ENCODE data around the gene DPM3. TPM values are rescaled to one million over a fixed set of nuclear protein-coding genes. Genes with fewer than 3 reads are reported as not detected.

DPM3 gene
- total and polyA plus RNA-seq, 2 experiments from 2014 or later, result 13.6 to 71.4 TPM

- no peak overlapping the region for H3K27ac Mint-ChIP-seq
- H3K9me3 Mint-ChIP-seq, result no peaks in the 10 kb centered on the region
- Histone ChIP-seq H3F3A (replicated peaks; ENCODE audit: low read depth) (no peaks in the 10 kb centered on the region), H3K4me2 (no peak overlapping the region), H3K36me3 (ENCODE audit: insufficient read depth) (no peaks in the 10 kb centered on the region), H3K27ac (ENCODE audit: low read depth) (no peak overlapping the region), H3K27me3 (ENCODE audit: insufficient read depth) (no peaks in the 10 kb centered on the region), H3K4me3 (no peak overlapping the region), H3K4me1 (ENCODE audit: insufficient read depth) (no peaks in the 10 kb centered on the region), H4K20me1 (replicated peaks; ENCODE audit: insufficient read depth) (no peaks in the 10 kb centered on the region), H3K79me2 (replicated peaks; ENCODE audit: insufficient read depth) (no peaks in the 10 kb centered on the region), H2AFZ (no peak overlapping the region), H3K9me2 (ENCODE audit: insufficient read depth) (no peaks in the 10 kb centered on the region)
- no peaks in the 10 kb centered on the region for H3K36me3 Mint-ChIP-seq (ENCODE audit: low read depth)
- no peak for DNase-seq (ENCODE audit: low spot score)
- no peaks in the 10 kb centered on the region for H3K4me1 Mint-ChIP-seq
- H3K27me3 Mint-ChIP-seq (ENCODE audit: insufficient read depth, low read depth, poor library complexity), result peaks cover 1% of the 10 kb centered on the region
- no peak overlapping the region for H3K4me3 Mint-ChIP-seq
- no peak for TF ChIP-seq CTCF (conservative IDR thresholded peaks at IDR 0.05; ENCODE audit: low read depth in 2 of 2)
- TF ChIP-seq ETS1 (IDR thresholded peaks at IDR 0.05), result no peak
- TF ChIP-seq EZH2phosphoT487 (IDR thresholded peaks at IDR 0.05; ENCODE audit: unreplicated experiment), result no peak
- TF ChIP-seq EZH2 (IDR thresholded peaks at IDR 0.05; ENCODE audit: low read depth, unreplicated experiment), result no peak
- TF ChIP-seq STAT1 (IDR thresholded peaks at IDR 0.05; ENCODE audit: unreplicated experiment), result no peak
- no peak for TF ChIP-seq ZNF462 (CRISPR knock-in tag; IDR thresholded peaks at IDR 0.05)
- no peak for TF ChIP-seq REST (IDR thresholded peaks at IDR 0.05; ENCODE audit: unreplicated experiment)
- TF ChIP-seq ZNF331 (CRISPR knock-in tag; IDR thresholded peaks at IDR 0.05; ENCODE audit: low read depth), result no peak
- TF ChIP-seq JUNB (IDR thresholded peaks at IDR 0.05; ENCODE audit: unreplicated experiment), result no peak
- no peak for TF ChIP-seq CREB1 (CRISPR knock-in tag; IDR thresholded peaks at IDR 0.05; ENCODE audit: low read depth)
- TF ChIP-seq NANOG (IDR thresholded peaks at IDR 0.05; ENCODE audit: borderline replicate concordance), result no peak
- no peak for TF ChIP-seq POLR2AphosphoS5 (IDR thresholded peaks at IDR 0.05; ENCODE audit: low read depth)
- TF ChIP-seq ZNF114 (CRISPR knock-in tag; IDR thresholded peaks at IDR 0.05), result no peak
- no peak for ATAC-seq
Measured at GRCh38 chr1:155103325-155103724, 37.0 kb downstream of the DPM3 start.
